Neutrophil (primary cell): Measurements from ENCODE around the gene CAVIN4.

Experiments
- H3K27ac ChIP-seq: fragments of 200-600 bp; sonication (generic); 2 replicates; pipeline ENCODE4 v1.5.1; 2016; ENCODE audit warnings: mild to moderate bottlenecking, moderate library complexity
- H3K27me3 ChIP-seq: fragments of 200-600 bp; sonication (generic); 2 replicates; pipeline ENCODE4 v1.6.0; 2016; ENCODE audit warnings: mild to moderate bottlenecking
- H3K36me3 ChIP-seq: fragments of 200-600 bp; sonication (generic); 2 replicates; pipeline ENCODE4 v1.5.1; 2017
- H3K4me1 ChIP-seq, 2 experiments: fragments of 200-600 bp in 1 of 2; sonication (generic) in 1 of 2; 1 replicate in 1 of 2; 2 replicates in 1 of 2; pipeline versions ENCODE4 v1.5.1 to v1.6.1; 2013 to 2016; ENCODE audit warnings: low read depth in 1 of 2, low read length in 1 of 2, mild to moderate bottlenecking in 1 of 2, moderate library complexity in 1 of 2; ENCODE audit not compliant: control insufficient read depth in 1 of 2, insufficient read depth in 1 of 2
- H3K4me3 ChIP-seq, 2 experiments: fragments of 200-600 bp in 1 of 2; sonication (generic) in 1 of 2; 1 replicate in 1 of 2; 2 replicates in 1 of 2; pipeline ENCODE4 v1.5.1; 2013 to 2016; ENCODE audit warnings: low read depth in 1 of 2, low read length in 1 of 2, mild to moderate bottlenecking in 1 of 2, moderate library complexity in 1 of 2
- H3K9me3 ChIP-seq: fragments of 200-600 bp; sonication (generic); 2 replicates; pipeline ENCODE4 v1.5.1; 2016
- TF ChIP-seq, protein P1 (sequence below): fragments of 200-600 bp; sonication (generic); IDR thresholded peaks from 2 replicates; pipeline ENCODE4 v1.5.1; 2016; ENCODE audit warnings: antibody characterized with exemption

CAVIN4 gene

DNA sequence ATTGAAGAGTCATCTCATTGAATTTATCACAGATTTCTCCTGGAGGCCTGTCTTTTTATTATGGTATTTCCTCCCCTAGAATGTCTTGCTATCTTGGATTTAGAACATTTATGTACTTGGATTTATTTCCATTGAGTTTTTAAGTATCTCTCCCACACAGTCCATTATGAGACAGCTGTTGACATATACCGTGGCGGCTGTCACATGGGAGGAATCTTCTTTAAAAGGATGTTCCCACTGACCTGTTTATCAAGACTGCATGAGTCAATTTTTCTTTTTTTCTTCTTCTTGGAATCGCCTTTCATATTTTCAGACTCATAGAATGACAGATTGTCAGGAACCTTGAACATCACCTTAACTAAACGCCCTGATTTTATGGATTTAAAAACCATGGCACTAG, 2.9 kb upstream of the CAVIN4 start:
- Histone ChIP-seq H3K36me3 (no peaks in the 10 kb centered on the region), H3K27ac (no peak overlapping the region), H3K4me1 (no peaks in the 10 kb centered on the region), H3K9me3 (no peaks in the 10 kb centered on the region), H3K27me3 (no peaks in the 10 kb centered on the region), H3K4me3 (no peak overlapping the region)
- TF ChIP-seq, protein P1, sequence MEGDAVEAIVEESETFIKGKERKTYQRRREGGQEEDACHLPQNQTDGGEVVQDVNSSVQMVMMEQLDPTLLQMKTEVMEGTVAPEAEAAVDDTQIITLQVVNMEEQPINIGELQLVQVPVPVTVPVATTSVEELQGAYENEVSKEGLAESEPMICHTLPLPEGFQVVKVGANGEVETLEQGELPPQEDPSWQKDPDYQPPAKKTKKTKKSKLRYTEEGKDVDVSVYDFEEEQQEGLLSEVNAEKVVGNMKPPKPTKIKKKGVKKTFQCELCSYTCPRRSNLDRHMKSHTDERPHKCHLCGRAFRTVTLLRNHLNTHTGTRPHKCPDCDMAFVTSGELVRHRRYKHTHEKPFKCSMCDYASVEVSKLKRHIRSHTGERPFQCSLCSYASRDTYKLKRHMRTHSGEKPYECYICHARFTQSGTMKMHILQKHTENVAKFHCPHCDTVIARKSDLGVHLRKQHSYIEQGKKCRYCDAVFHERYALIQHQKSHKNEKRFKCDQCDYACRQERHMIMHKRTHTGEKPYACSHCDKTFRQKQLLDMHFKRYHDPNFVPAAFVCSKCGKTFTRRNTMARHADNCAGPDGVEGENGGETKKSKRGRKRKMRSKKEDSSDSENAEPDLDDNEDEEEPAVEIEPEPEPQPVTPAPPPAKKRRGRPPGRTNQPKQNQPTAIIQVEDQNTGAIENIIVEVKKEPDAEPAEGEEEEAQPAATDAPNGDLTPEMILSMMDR, result no peak

DNA sequence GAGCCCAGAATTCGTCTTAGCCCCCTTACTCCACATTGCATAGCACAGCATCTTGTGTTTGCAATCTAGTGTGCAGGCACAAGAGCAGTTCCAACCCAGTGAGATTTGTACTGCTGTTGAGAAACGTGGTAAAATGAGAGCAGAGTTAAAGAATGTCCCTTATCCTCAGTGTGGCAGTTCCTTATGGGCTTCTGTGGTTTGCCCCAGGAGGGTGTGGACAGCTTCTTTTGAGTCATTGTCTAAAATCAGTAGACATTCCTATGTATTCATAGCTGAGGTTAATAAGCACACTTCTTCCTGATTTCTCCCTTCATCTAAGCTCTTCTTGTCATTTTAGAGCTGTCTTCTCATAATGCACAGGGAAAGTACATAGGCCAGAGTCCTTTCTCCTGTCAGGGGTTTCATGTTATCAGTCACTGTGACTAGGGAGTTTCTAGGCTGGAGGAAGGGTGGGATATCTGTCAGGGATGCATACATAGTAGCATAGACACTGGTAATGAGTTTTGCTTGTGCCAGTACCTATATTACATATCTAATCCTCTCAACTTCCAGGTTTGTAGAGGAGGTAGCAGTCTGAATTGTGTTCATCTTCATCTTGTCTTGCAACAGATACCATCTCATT, 2.0 kb upstream of the CAVIN4 start:
- TF ChIP-seq, protein P1, result no peak
- no peak overlapping the region for H3K4me3 ChIP-seq
- no peak overlapping the region for H3K27ac ChIP-seq
- no peaks in the 10 kb centered on the region for H3K4me1 ChIP-seq
- H3K9me3 ChIP-seq, result no peaks in the 10 kb centered on the region
- no peaks in the 10 kb centered on the region for H3K27me3 ChIP-seq
- H3K36me3 ChIP-seq, result no peaks in the 10 kb centered on the region

DNA sequence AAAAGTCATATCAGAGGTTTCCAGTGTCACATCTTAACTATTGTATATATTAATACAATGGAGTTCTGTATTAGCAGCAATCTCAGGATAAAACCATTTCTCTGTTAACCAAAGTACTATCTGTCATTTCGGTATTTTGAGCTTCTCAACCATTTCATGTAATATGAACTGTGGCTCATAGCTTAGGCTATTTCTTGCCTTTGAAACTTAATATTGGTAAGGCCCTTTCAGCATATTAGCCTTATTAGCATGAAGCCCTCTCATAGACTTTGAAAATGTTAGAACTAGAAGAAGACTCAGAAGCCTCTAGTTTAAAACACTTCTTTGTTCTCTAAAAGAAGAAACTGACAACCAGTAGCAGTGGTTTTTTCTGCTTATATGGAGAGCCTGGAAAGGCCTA, 731 bp downstream of the CAVIN4 start:
- no peaks in the 10 kb centered on the region for H3K27me3 ChIP-seq
- H3K4me1 ChIP-seq, result no peaks in the 10 kb centered on the region
- no peak overlapping the region for H3K27ac ChIP-seq
- H3K36me3 ChIP-seq, result no peaks in the 10 kb centered on the region
- no peak overlapping the region for H3K4me3 ChIP-seq
- H3K9me3 ChIP-seq, result no peaks in the 10 kb centered on the region
- TF ChIP-seq, protein P1, result no peak

DNA sequence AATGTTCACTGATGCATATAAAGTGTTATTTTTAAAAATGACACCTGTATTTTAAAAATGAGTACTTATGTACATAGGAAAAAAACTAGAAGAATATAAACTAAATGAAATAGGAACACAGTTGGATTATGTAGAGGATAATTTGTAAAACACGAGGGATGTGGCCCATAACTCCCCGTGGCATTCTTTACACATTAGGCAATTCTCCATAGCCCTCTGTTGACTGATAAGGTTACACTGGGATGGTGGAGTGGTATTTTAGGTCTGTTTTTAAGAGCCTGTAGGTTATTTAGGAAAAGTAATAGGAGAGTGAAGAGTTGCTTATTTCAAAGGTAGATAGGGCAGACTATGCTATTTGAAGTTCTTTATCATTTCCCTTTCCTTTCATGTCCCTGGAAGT, 1.8 kb downstream of the CAVIN4 start:
- no peaks in the 10 kb centered on the region for H3K9me3 ChIP-seq
- no peaks in the 10 kb centered on the region for H3K27me3 ChIP-seq
- H3K4me3 ChIP-seq, result no peak overlapping the region
- no peak overlapping the region for H3K27ac ChIP-seq
- no peaks in the 10 kb centered on the region for H3K4me1 ChIP-seq
- H3K36me3 ChIP-seq, result no peaks in the 10 kb centered on the region
- TF ChIP-seq, protein P1, result no peak

DNA sequence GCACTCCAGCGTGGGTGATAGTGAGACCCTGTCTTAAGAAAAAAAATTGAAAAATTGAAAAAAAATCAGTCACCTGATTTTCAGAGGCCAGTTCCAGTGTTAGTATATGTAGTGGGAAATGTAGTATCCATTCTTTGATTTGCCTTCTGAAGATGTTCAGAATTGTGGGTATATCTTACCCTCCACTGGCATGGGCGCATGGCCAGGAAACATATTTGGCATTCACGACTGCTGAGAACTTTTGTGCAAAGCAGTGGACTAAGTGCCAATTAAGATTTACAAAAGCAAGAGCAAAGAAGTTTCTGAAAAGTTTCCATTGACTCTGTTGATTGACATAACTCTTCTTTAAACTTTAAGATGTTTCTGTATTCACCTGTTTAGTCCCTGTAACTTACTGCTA, 2.4 kb downstream of the CAVIN4 start:
- Histone ChIP-seq H3K4me1 (no peaks in the 10 kb centered on the region), H3K9me3 (no peaks in the 10 kb centered on the region), H3K27ac (no peak overlapping the region), H3K36me3 (no peaks in the 10 kb centered on the region), H3K4me3 (no peak overlapping the region), H3K27me3 (no peaks in the 10 kb centered on the region)
- TF ChIP-seq, protein P1, result no peak

DNA sequence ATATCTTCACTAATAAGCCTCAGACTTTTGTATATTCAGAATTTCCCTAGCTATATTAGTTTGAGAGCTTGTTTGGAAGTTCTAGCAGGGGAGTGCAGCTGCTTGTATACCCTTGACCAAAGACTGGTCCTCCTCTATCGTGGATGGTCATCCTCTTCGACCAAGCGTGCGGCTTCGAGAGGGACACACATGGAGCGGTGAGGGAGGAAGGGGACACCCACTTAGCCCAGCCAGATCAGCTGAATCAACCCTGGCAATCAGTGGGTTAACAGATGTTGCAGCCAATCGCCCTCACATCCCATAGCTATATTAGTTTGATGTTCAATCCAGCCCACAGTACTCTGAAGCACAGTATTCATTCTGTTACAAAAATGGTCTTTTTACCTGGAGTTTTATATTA, 3.2 kb downstream of the CAVIN4 start:
- Histone ChIP-seq H3K27me3 (no peaks in the 10 kb centered on the region), H3K36me3 (no peaks in the 10 kb centered on the region), H3K4me3 (no peak overlapping the region), H3K27ac (no peak overlapping the region), H3K9me3 (no peaks in the 10 kb centered on the region), H3K4me1 (no peaks in the 10 kb centered on the region)
- TF ChIP-seq, protein P1, result no peak
